Lower leg skin (tissue), 4 donors: Measurements from ENCODE around the gene DPY30. TPM values are rescaled to one million over a fixed set of nuclear protein-coding genes. Genes with fewer than 3 reads are reported as not detected.
A peak's percentile ranks its signal among the peaks of the same experiment; 100 is the strongest.

Source experiments
- DNase-seq, 2 donors: peaks; one replicate each; pipeline ENCODE4 v3.0.0-alpha.2; 2019; ENCODE audit warnings: low spot score in 2 of 2
- H3K4me3 ChIP-seq: fragments of 200-600 bp; sonication (generic); 2 replicates; pipeline ENCODE4 v1.5.1; 2017; ENCODE audit warnings: mild to moderate bottlenecking, low read depth; ENCODE audit not compliant: poor library complexity, severe bottlenecking
- POLR2A ChIP-seq, 2 donors: fragments of 450-650 bp; IDR thresholded peaks; one replicate each; pipeline ENCODE4 v1.6.1; 2016 to 2017; ENCODE audit warnings: antibody characterized with exemption in 2 of 2, mild to moderate bottlenecking in 1 of 2, moderate library complexity in 1 of 2
- WGBS, 2 donors: methylation state at CpG; one replicate each; pipeline ENCODE4 v1.1.5; 2018; 5-methylcytosine and 5-hydroxymethylcytosine counted together
- intact Hi-C: fragments of 100-400 bp; cut with DNase I; formaldehyde crosslinking; loops from one replicate; pipeline ENCODE4 v1.15.0; 2023; ENCODE audit warnings: low total_unique reads
- total RNA-seq, 4 donors: library from RNA; depleted of rRNA; stranded (reverse); fragments of >200 nt; gene quantifications; one replicate each; pipeline ENCODE4 v1.1.0, GENCODE V29; 2016
- TF ChIP-seq, protein P1 (sequence below), 3 donors: fragments of 450-650 bp; IDR thresholded peaks; one replicate each; pipeline ENCODE4 v1.5.1; 2016; ENCODE audit warnings: antibody characterized with exemption in 3 of 3, mild to moderate bottlenecking in 3 of 3, moderate library complexity in 2 of 3

The DPY30 gene
- total RNA-seq = 10 to 100 TPM; 58.1 to 76.9 (median 61.8) TPM

DNA sequence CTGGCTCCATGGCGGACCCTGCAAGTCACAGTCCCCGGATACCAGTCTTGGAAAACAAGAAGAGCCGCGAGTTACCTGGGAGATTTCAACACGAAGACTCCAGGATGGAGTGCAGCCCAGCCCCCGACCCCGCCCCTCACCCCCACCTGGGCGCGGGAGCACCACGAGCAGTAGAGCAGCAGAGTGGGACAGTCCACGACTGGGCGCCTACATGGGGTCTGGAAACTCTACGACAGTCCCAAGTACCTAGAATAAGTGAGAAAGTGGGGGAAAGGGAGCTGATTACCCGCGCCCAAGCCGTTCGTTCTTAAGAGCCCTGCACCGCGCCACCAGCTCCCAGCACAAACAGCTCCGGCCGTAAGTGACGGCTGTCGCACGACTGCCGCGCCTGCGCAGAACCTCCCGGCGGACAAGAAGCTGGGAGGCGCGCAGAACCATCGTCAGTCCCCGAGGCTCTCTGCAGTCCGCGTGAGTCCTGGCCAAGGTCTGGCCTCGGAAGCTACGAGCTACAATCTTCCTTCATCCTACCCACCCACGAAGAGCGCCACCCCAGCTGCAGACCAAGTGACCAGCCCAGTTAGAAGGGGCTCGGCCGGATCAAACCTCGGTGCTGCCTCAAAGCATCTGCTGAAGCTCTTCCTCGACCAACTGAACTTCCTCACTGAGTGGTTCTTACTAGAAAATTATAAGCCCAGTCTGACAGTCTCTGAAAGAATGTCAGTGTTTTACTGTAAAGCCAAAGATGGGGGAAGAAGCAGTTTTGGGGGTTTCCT lies at the start of gene DPY30:
Gene DPY30, minus strand, starts transcription at position 359 of the 773 bp plus-strand sequence. Its CDS starts 349 bp downstream, at position 10.
- 0 to 1% methylated on average over 28 to 43 of the region's 43 CpGs for WGBS, 2 donors
- TF ChIP-seq POLR2A (IDR thresholded peaks at IDR 0.05) = peak in 1 of 2 donors; percentile 17
- TF ChIP-seq, protein P1, sequence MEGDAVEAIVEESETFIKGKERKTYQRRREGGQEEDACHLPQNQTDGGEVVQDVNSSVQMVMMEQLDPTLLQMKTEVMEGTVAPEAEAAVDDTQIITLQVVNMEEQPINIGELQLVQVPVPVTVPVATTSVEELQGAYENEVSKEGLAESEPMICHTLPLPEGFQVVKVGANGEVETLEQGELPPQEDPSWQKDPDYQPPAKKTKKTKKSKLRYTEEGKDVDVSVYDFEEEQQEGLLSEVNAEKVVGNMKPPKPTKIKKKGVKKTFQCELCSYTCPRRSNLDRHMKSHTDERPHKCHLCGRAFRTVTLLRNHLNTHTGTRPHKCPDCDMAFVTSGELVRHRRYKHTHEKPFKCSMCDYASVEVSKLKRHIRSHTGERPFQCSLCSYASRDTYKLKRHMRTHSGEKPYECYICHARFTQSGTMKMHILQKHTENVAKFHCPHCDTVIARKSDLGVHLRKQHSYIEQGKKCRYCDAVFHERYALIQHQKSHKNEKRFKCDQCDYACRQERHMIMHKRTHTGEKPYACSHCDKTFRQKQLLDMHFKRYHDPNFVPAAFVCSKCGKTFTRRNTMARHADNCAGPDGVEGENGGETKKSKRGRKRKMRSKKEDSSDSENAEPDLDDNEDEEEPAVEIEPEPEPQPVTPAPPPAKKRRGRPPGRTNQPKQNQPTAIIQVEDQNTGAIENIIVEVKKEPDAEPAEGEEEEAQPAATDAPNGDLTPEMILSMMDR (IDR thresholded peaks at IDR 0.05) = no peak
- DNase-seq = peak; percentile 87 to 97
- intact Hi-C loops = no loop called here
- H3K4me3 ChIP-seq = peak within 1 kb of the TSS; percentile 94

DNA sequence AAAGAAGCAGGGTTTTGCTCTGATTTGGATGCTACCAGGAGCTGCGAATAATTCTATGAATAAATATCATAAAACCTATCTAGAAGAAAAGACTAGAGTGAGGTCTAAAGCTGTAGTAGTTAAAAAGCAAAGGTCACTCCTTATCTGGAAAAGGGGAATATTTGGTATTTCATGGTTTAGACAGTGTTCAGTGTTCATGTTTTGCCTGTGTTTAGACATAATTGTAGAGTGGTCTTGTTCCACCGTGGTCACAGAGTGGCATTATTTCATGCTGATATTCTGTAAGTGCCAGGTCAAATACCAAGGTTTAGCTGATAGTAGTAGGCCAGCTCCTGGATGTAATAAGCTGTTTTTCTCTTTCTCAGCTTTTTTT lies 34.5 kb upstream of the DPY30 start:
- 92 to 100% methylated on average over 2 of the region's 2 CpGs for WGBS, 2 donors
- DNase-seq = no peak
- H3K4me3 ChIP-seq = no peak overlapping the region
- TF ChIP-seq, protein P1 (IDR thresholded peaks at IDR 0.05) = no peak
- TF ChIP-seq POLR2A (IDR thresholded peaks at IDR 0.05) = no peak
- intact Hi-C loops = no loop called here

DNA sequence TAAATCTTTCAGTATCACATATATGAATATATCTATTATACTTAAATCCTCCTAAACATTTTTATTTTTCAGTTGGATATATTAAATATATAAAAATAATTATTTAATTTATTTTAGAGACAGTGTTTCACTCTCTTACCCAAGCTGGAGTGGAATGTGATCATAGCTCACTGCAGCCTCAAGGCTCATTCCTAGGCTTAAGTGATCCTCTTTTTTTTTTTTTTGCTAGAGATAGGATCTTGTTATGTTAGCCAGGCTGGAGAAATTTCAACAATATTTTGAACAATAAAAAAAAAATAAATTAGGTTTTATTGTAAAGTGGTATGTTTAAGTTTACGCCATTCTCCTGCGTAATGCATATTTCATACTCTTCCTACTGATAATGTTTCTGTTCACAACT lies 27.9 kb upstream of the DPY30 start:
- 99 to 100% methylated on average over 2 of the region's 2 CpGs for WGBS, 2 donors
- DNase-seq = no peak
- intact Hi-C loops = no loop called here
- H3K4me3 ChIP-seq = no peak overlapping the region
- TF ChIP-seq, protein P1 (IDR thresholded peaks at IDR 0.05) = no peak
- TF ChIP-seq POLR2A (IDR thresholded peaks at IDR 0.05) = no peak

DNA sequence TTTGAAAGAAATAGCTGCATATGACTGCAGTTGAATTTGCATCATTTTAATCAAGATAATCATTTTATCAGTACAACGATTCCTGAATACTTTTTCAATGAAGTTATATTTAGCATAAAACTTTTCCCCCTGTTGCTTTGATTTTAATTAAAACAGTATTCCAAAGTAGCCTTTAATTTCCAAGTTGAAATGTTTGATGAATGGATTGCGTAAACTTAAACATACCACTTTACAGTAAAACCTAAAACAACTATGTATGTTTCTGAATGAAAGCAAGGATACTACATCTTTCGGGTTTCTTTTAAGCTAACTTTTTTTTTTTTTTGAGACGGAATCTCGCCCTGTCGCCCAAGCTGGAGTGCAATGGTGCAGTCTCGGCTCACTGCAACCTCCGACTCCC lies 25.1 kb upstream of the DPY30 start:
- no peak overlapping the region for H3K4me3 ChIP-seq
- WGBS, 2 donors = 76 to 77% methylated on average over 8 of the region's 8 CpGs
- TF ChIP-seq, protein P1 (IDR thresholded peaks at IDR 0.05) = no peak
- TF ChIP-seq POLR2A (IDR thresholded peaks at IDR 0.05) = no peak
- no peak for DNase-seq
- intact Hi-C loops = no loop called here

DNA sequence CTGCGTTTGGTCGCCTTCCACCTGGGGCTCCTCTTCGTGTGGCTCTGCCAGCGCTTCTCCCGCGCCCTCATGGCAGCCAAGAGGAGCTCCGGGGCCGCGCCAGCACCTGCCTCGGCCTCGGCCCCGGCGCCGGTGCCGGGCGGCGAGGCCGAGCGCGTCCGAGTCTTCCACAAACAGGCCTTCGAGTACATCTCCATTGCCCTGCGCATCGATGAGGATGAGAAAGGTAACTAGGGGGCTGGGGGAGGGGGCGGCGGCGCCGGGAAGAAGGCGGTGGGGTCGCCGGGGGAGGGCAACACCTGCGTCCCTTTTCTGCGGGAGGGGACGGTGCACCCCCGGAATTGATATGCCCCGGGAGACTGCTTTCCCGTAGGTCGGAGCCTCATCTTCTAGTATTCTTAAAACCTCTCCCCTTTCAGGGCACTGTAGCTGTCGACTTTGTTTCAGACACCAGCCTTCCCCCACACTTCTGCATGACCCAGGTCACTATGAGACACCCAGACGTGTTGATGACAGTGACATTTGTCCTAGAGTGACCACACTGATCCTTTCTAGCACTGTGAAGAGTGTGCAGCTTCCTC lies 24.5 kb upstream of the DPY30 start:
- 1% methylated on average over 27 to 40 of the region's 40 CpGs for WGBS, 2 donors
- intact Hi-C loops = no loop called here
- DNase-seq = peak in 1 of 2 donors; percentile 17
- TF ChIP-seq, protein P1 (IDR thresholded peaks at IDR 0.05) = no peak
- H3K4me3 ChIP-seq = peak overlapping the region; percentile 88
